RWPE1 (cell line): ENCODE data around the gene NEDD9.

Source experiments
- CTCF ChIA-PET: fragments of 350-600 bp; sonication (Branson Sonifier 250); formaldehyde crosslinking; extraction: SDS; loops from one replicate; lab custom pipeline; 2021; lab: Yijun Ruan, JAX
- POLR2A ChIA-PET: fragments of 400-600 bp; formaldehyde crosslinking; extraction: SDS; loops from one replicate; lab custom pipeline; 2020; ENCODE audit warnings: antibody characterized with exemption; ENCODE audit not compliant: low non-redundant PET; lab: Yijun Ruan, JAX
- DNase-seq: peaks from one replicate; pipeline ENCODE4 v3.0.0; 2012; ENCODE audit warnings: low spot score
- H3K27ac ChIP-seq: fragments of 450-650 bp; 2 replicates; pipeline ENCODE4 v1.5.1; 2017
- TF ChIP-seq, protein P1 (sequence below): fragments of 450-650 bp; conservative IDR thresholded peaks from 2 replicates; pipeline ENCODE4 v1.5.1; 2017; ENCODE audit warnings: low read depth, mild to moderate bottlenecking

The NEDD9 gene

DNA sequence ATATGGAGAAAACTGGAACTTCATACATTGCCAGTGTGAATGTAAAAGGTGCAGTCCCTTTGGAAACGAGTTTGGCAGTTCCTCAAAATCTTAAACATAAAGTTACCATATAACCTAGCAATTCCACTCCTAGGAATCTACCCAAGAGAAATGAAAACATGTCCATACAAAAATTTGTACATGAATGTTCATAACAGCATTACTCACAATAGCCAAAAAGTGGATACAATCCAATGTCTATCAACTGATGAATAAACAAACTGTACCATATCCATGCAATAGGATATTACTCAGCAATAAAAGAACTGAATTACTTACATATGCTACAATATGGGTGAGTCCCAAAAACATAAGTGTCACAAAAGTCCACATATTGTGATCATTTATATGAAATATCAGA is 72.3 kb downstream of the NEDD9 start:
- ChIA-PET CTCF (no interaction called here), POLR2A (no interaction called here)
- TF ChIP-seq, protein P1, sequence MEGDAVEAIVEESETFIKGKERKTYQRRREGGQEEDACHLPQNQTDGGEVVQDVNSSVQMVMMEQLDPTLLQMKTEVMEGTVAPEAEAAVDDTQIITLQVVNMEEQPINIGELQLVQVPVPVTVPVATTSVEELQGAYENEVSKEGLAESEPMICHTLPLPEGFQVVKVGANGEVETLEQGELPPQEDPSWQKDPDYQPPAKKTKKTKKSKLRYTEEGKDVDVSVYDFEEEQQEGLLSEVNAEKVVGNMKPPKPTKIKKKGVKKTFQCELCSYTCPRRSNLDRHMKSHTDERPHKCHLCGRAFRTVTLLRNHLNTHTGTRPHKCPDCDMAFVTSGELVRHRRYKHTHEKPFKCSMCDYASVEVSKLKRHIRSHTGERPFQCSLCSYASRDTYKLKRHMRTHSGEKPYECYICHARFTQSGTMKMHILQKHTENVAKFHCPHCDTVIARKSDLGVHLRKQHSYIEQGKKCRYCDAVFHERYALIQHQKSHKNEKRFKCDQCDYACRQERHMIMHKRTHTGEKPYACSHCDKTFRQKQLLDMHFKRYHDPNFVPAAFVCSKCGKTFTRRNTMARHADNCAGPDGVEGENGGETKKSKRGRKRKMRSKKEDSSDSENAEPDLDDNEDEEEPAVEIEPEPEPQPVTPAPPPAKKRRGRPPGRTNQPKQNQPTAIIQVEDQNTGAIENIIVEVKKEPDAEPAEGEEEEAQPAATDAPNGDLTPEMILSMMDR, result no peak
- H3K27ac ChIP-seq, result no peak overlapping the region
- DNase-seq, result peak; percentile 33

DNA sequence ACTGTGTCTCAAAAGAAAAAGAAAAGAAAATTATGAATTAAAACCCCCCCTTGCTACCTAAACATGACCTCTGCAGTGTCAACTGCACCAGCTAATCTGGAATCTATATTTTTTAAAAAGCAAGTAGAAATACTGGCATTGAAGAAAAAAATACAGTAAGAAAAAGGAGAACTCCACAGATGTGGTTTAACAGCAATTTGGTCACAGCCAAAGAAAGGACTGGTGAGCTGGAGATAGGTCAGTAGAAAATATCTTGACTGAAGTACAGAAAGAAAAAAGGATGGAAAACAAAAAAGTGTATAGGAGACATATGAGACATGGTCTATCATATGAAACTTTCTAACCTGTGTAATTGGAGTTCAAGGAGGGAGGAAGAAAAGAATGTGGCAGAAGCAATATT is 76.9 kb downstream of the NEDD9 start:
- POLR2A ChIA-PET, result no interaction called here
- CTCF ChIA-PET, result no interaction called here
- TF ChIP-seq, protein P1, result no peak
- no peak for DNase-seq
- no peak overlapping the region for H3K27ac ChIP-seq

DNA sequence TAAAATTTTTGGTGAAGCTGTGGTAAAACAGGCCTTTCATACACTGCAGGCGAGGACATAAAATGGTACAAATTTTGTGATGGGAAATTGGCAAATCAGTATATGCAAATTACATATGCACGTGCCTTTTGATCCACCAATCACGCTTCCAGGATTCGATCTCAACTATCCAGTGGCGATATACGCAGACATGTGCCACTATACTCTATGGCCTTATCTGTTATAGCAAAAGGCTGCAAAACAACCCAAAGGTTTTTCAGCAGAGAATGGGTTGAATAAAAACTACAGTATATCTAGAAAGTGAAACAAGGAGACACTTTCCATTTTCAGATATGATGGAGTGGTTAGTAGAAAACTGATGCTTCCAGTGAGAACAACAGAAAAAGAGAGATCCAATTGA is 79.0 kb downstream of the NEDD9 start:
- CTCF ChIA-PET, result no interaction called here
- POLR2A ChIA-PET, result no interaction called here
- TF ChIP-seq, protein P1, result no peak
- H3K27ac ChIP-seq, result no peak overlapping the region
- no peak for DNase-seq

DNA sequence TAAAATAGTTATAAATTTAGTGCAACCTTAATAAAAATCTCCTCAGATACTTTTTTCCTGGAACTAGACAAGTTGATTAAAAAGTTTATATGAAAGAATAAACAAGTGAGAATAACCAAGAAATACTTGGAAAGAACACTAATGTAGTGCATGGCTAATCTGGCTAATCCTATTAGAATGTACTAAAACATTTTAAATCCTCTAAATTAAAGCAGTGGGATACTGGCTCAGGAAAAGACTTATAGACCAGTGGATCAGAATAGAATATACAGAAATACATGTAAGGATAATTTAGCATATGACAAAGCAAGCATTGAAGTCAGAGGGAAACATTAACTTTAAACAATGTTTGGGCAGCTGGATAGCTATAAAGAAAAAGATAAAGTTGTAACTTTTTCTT is 79.9 kb downstream of the NEDD9 start:
- DNase-seq, result no peak
- POLR2A ChIA-PET, result no interaction called here
- no peak overlapping the region for H3K27ac ChIP-seq
- TF ChIP-seq, protein P1, result no peak
- CTCF ChIA-PET, result no interaction called here

DNA sequence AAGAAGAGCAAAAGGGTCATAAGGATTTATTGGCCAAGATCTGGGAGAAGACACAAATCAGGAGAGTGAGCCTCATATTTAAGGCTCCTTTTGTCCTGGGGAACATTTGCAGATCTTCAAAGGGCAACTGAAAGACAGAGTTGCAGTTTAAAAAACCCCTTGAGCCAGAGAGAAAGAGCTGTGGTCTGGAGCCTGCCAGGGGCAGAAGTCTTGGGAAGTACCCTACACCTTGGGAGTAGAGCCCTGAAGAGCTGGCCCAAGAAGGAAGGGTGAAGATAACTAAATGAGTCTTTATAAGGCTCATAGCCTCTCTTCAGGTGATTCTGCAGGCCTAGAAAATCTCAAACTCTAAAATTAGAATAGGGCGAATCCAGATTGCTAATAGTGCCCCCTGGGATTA is 81.0 kb downstream of the NEDD9 start:
- ChIA-PET POLR2A (no interaction called here), CTCF (interaction anchor here (0.6 to 0.7 kb wide), 2 partner anchors 257 to 1969 kb away, joined by 3 read pairs; no protein-coding TSS in a partner anchor)
- no peak overlapping the region for H3K27ac ChIP-seq
- TF ChIP-seq, protein P1, result no peak
- DNase-seq, result no peak

DNA sequence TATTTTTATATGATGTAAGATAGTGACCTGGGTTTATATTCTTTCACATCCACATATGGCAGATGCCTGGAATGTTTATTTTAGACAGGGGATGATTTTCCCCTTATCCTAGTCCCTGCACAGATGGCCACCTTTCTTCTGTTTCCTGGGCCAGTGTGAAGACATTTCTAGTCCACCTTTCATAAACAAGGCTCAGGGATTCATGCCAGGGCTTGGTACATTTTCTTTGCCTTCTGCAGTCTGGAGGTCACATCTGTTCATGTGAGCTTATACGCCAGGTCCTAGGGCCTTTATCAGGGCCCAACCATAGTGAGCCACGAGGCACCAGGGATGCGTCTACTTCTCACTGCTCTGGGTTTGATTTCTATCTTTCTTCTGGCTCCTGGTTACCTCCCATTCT is 82.9 kb downstream of the NEDD9 start:
- CTCF ChIA-PET, result no interaction called here
- no peak for DNase-seq
- POLR2A ChIA-PET, result no interaction called here
- H3K27ac ChIP-seq, result no peak overlapping the region
- TF ChIP-seq, protein P1, result no peak
